Uterus (tissue), 2 donors: Measurements from ENCODE around the gene GREB1.

Experiments used
- POLR2A ChIP-seq, 2 donors: fragments of 450-650 bp; IDR thresholded peaks; one replicate each; pipeline ENCODE4 v1.6.1; 2016; ENCODE audit warnings: antibody characterized with exemption in 2 of 2, mild to moderate bottlenecking in 1 of 2, moderate library complexity in 1 of 2
- TF ChIP-seq, protein P1 (sequence below), 4 experiments: fragments of 200-600 bp in 2 of 4; fragments of 450-650 bp in 2 of 4; sonication (generic) in 2 of 4; IDR thresholded peaks; one replicate each; pipeline ENCODE4 v1.5.1; 2016 to 2019; ENCODE audit warnings: antibody characterized with exemption in 4 of 4, mild to moderate bottlenecking in 2 of 4, moderate library complexity in 1 of 4

- TF ChIP-seq, protein P1, sequence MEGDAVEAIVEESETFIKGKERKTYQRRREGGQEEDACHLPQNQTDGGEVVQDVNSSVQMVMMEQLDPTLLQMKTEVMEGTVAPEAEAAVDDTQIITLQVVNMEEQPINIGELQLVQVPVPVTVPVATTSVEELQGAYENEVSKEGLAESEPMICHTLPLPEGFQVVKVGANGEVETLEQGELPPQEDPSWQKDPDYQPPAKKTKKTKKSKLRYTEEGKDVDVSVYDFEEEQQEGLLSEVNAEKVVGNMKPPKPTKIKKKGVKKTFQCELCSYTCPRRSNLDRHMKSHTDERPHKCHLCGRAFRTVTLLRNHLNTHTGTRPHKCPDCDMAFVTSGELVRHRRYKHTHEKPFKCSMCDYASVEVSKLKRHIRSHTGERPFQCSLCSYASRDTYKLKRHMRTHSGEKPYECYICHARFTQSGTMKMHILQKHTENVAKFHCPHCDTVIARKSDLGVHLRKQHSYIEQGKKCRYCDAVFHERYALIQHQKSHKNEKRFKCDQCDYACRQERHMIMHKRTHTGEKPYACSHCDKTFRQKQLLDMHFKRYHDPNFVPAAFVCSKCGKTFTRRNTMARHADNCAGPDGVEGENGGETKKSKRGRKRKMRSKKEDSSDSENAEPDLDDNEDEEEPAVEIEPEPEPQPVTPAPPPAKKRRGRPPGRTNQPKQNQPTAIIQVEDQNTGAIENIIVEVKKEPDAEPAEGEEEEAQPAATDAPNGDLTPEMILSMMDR (IDR thresholded peaks at IDR 0.05) = no peak
- TF ChIP-seq POLR2A (IDR thresholded peaks at IDR 0.05) = no peak
These were observed 143.6 kb downstream of the GREB1 start for GRCh38 chr2:11677136-11678055.
